ENCODE data around the gene ASPG. TPM values are rescaled to one million over a fixed set of nuclear protein-coding genes. Genes with fewer than 3 reads are reported as not detected.

Gene ASPG
- polyA plus RNA-seq, 1 donor (not counting 4 experiments of a cell fraction or from before 2014, with no cell fraction given), result 0.10 TPM

DNA sequence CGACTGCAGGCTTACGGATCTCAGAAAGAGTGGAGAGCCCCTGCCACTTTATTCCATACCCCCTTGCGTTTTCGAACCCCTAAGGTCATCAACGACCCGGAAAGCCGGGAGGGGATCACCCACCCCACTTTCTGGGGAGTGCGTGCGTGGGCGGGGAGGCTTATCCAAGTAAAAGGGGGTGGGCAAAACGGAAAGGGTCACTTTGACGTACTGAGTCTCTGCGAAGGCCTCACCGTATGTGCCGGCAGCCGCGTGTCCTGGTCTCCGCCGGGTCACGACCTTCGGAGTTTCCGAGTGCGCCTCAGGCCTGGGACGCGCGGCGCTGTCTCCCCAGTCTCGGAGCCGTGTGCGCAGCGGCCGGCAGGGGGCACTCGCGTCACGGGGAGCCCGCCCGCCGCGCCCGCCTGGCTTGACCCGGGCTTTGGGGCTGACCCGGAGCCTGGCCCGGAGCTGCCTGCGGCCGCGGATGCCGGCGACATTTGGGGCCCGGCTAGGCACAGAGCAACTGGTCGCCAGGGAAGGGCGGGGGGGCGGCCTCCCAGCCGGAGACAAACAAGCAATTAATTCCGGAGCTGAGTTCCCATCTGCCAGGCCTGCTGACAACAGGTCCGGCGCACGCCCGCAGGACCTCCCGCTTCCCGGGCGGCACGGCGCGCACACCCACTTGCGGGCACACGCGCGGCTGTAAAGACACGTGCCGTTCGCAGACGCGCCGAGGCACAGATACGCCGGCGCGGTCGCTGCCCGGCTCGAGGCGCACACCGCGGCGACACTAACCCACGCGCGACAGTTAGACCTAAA lies 52.0 kb downstream of the ASPG start:
- peaks cover 59% of the 10 kb centered on the region for H3K27me3 ChIP-seq (ENCODE audit: control insufficient read depth, extremely low read depth, insufficient read depth, low read length)
- no peaks in the 10 kb centered on the region for H3K36me3 ChIP-seq (ENCODE audit: control insufficient read depth in 2 of 2, extremely low read depth in 1 of 2, insufficient read depth in 2 of 2, low read length in 2 of 2)
- H3K9ac ChIP-seq (ENCODE audit: control insufficient read depth, extremely low read depth, insufficient read depth, low read length), result no peak overlapping the region
- H2AFZ ChIP-seq (ENCODE audit: control insufficient read depth, low read length), result no peak overlapping the region
- H3K4me3 ChIP-seq (ENCODE audit: control insufficient read depth in 2 of 3, extremely low read depth in 1 of 3, insufficient read depth in 2 of 3, low read depth in 1 of 3, low read length in 3 of 3), result peak overlapping the region; percentile 26 to 49 (median 31)
- DNase-seq (ENCODE audit: low read depth, low spot score) (no peak), FAIRE-seq (no peak)
- dilution Hi-C loops (cut with MboI; ENCODE audit: extremely low pct_ligation_motif_present, low sequenced_read_pairs), result loop anchor here (25.0 kb wide), 1 partner anchor 100 kb away; no protein-coding TSS in a partner anchor
- no peaks in the 10 kb centered on the region for H4K20me1 ChIP-seq (ENCODE audit: control insufficient read depth, extremely low read depth, insufficient read depth, low read length)
- H3K9me3 ChIP-seq (ENCODE audit: control insufficient read depth, low read depth, low read length), result no peaks in the 10 kb centered on the region
- peaks cover 4% of the 10 kb centered on the region for H3K4me1 ChIP-seq (ENCODE audit: control insufficient read depth, extremely low read depth, insufficient read depth, low read length)
- TF ChIP-seq, protein P1, sequence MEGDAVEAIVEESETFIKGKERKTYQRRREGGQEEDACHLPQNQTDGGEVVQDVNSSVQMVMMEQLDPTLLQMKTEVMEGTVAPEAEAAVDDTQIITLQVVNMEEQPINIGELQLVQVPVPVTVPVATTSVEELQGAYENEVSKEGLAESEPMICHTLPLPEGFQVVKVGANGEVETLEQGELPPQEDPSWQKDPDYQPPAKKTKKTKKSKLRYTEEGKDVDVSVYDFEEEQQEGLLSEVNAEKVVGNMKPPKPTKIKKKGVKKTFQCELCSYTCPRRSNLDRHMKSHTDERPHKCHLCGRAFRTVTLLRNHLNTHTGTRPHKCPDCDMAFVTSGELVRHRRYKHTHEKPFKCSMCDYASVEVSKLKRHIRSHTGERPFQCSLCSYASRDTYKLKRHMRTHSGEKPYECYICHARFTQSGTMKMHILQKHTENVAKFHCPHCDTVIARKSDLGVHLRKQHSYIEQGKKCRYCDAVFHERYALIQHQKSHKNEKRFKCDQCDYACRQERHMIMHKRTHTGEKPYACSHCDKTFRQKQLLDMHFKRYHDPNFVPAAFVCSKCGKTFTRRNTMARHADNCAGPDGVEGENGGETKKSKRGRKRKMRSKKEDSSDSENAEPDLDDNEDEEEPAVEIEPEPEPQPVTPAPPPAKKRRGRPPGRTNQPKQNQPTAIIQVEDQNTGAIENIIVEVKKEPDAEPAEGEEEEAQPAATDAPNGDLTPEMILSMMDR (optimal IDR thresholded peaks at IDR 0.05 in 1 of 3, IDR thresholded peaks at IDR 0.05 in 1 of 3, conservative IDR thresholded peaks at IDR 0.05 in 1 of 3; ENCODE audit: extremely low read depth in 1 of 3, insufficient read depth in 2 of 3, low read length in 3 of 3), result peak; percentile 55 to 91 (median 77)
- TF ChIP-seq EZH2 (IDR thresholded peaks at IDR 0.05; ENCODE audit: low read length), result no peak
- no peaks in the 10 kb centered on the region for H3K9me1 ChIP-seq (ENCODE audit: control insufficient read depth, extremely low read depth, insufficient read depth, low read length)
- H3K4me2 ChIP-seq (ENCODE audit: control insufficient read depth, extremely low read depth, insufficient read depth, low read depth, low read length), result peak overlapping the region; percentile 77
- no peak overlapping the region for H3K27ac ChIP-seq (ENCODE audit: control insufficient read depth, insufficient read depth, low read length)
- H3K79me2 ChIP-seq (ENCODE audit: control insufficient read depth, insufficient read depth, low read length), result no peaks in the 10 kb centered on the region

DNA sequence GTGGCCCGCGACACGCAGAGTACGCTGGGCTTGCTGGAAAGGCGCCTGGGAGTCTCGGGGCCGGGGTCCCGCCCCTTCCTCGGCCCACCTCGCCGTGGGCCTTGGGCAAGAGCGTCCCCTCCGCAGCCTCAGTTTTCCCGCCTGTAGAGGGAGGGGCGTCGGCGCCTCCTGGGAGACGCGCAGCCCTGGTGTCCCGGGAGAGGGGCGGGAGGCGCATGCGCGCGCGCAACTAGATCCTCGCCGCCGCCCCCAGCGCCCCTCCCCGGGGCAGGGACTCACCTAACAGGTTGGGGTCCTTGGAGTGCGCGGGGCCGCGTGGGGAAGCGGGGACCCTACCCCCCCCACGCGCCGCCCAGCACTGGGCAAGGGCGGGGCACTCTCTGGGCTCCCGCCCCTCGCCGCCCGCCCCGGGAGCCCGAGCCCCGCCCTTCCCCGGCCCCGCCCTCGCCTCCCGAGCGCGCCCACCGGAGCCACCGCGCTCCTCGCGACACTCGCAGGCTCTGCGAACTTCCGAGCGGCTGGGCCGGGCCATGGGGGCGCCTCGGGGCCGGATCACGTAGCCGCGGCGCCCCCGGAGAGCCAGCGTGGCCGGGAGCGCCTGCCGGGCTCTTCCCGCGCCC lies 52.7 kb downstream of the ASPG start, which contains the start of gene KIF26A:
Gene KIF26A, plus strand, starts transcription at position 490 of the 620 bp plus-strand sequence. CDS start 136 bp downstream, outside the sequence.
- Histone ChIP-seq H4K20me1 (ENCODE audit: control insufficient read depth, extremely low read depth, insufficient read depth, low read length) (no peaks in the 10 kb centered on the region), H3K9me3 (ENCODE audit: control insufficient read depth, low read depth, low read length) (no peaks in the 10 kb centered on the region), H3K27me3 (ENCODE audit: control insufficient read depth, extremely low read depth, insufficient read depth, low read length) (peaks cover 59% of the 10 kb centered on the region), H3K4me3 (ENCODE audit: control insufficient read depth in 2 of 3, extremely low read depth in 1 of 3, insufficient read depth in 2 of 3, low read depth in 1 of 3, low read length in 3 of 3) (peak within 1 kb of the TSS; percentile 26 to 49 (median 31)), H3K9me1 (ENCODE audit: control insufficient read depth, extremely low read depth, insufficient read depth, low read length) (no peaks in the 10 kb centered on the region), H3K4me2 (ENCODE audit: control insufficient read depth, extremely low read depth, insufficient read depth, low read depth, low read length) (peak within 1 kb of the TSS; percentile 77), H3K9ac (ENCODE audit: control insufficient read depth, extremely low read depth, insufficient read depth, low read length) (no peak within 1 kb of the TSS), H2AFZ (ENCODE audit: control insufficient read depth, low read length) (peak within 1 kb of the TSS; percentile 5), H3K4me1 (ENCODE audit: control insufficient read depth, extremely low read depth, insufficient read depth, low read length) (peaks cover 4% of the 10 kb centered on the region), H3K79me2 (ENCODE audit: control insufficient read depth, insufficient read depth, low read length) (no peaks in the 10 kb centered on the region), H3K27ac (ENCODE audit: control insufficient read depth, insufficient read depth, low read length) (no peak within 1 kb of the TSS), H3K36me3 (ENCODE audit: control insufficient read depth in 2 of 2, extremely low read depth in 1 of 2, insufficient read depth in 2 of 2, low read length in 2 of 2) (no peaks in the 10 kb centered on the region)
- no peak for TF ChIP-seq EZH2 (IDR thresholded peaks at IDR 0.05; ENCODE audit: low read length)
- TF ChIP-seq, protein P1 (optimal IDR thresholded peaks at IDR 0.05 in 1 of 3, IDR thresholded peaks at IDR 0.05 in 1 of 3, conservative IDR thresholded peaks at IDR 0.05 in 1 of 3; ENCODE audit: extremely low read depth in 1 of 3, insufficient read depth in 2 of 3, low read length in 3 of 3), result no peak
- FAIRE-seq (no peak), DNase-seq (ENCODE audit: low read depth, low spot score) (no peak)
- dilution Hi-C loops (cut with MboI; ENCODE audit: extremely low pct_ligation_motif_present, low sequenced_read_pairs), result loop anchor here (25.0 kb wide), 1 partner anchor 101 kb away; no protein-coding TSS in a partner anchor

Data from keratinocyte (primary cell).